ENCODE data around the gene NUP85.
"Not testable (repeated sequence)": the region's sequence is repeated elsewhere in the genome, so short reads cannot be mapped to it uniquely, and the experiment has no call there.

Gene NUP85

GRCh38 chr17:75205793-75206163, 299 bp downstream of the NUP85 start:
- DNase-seq (ENCODE audit: low read depth): no peak

- DNase-seq (ENCODE audit: low read depth): not testable (repeated sequence)
These were observed 1.6 kb downstream of the NUP85 start for GRCh38 chr17:75207050-75207407.

- no peak for DNase-seq (ENCODE audit: low read depth)
These were observed 2.3 kb downstream of the NUP85 start for GRCh38 chr17:75207760-75208159.

DNA sequence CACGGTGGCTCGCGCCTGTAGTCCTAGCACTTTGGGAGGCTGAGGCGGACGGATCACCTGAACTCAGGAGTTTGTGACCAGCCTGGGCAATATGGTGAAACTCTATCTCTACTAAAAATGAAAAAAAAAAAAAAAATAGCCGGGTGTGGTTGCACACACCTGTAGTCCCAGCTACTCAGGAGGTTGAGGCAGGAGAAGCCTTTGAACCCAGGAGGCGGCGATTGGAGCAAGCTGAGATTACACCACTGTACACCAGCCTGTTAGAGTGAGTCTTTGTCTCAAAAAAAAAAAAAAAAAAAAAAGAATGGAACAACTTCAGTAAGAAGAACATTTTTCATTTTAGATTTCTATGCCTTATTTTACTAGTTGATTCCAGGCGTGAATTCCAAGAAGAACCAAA, 2.7 kb downstream of the NUP85 start:
- no peak for DNase-seq (ENCODE audit: low read depth)

GRCh38 chr17:75209061-75209460, 3.6 kb downstream of the NUP85 start:
- DNase-seq (ENCODE audit: low read depth): no peak

DNA sequence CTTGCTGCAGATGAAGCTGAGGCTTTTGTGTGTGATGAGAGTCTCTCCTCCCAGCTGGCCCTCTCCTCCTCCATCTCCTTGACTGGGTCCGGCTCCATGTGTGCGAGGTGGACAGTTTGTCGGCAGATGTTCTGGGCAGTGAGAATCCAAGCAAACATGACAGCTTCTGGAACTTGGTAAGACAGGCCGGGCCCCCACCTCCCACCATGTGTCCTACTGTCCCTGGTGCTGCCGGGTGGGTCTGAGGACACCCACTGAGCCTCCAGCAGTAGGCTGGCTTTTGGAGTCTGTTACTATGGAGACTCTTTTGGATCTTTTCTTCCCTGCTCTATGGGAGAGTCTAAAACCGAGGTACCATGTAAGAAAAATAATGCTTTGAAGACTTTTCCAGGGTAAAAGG, 12.7 kb downstream of the NUP85 start:
- DNase-seq (ENCODE audit: low read depth): no peak

DNA sequence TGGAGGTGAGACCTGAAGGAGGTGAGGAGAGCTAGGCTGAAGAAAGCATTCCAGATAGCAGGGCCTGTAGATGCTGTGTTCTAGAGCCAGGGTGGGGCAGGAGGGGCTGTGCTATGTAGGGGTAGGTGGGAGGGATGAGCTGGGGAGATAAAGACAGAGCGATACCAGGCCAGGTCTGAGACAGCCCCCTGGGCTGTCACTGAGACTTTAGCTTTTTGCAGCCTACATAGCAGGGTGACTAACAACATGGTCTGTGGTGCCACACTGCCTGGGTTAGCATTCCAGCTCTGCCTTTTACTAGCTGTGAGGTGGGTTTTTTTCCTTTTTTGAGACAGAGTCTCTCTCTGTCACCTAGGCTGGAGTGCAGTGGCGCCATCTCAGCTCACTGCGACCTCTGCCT, 14.3 kb downstream of the NUP85 start:
- no peak for DNase-seq (ENCODE audit: low read depth)

GRCh38 chr17:75225016-75225415, 19.5 kb downstream of the NUP85 start:
- DNase-seq (ENCODE audit: low read depth): no peak

- DNase-seq (ENCODE audit: low read depth): no peak
These were observed 22.2 kb downstream of the NUP85 start for GRCh38 chr17:75227729-75228128.

DNA sequence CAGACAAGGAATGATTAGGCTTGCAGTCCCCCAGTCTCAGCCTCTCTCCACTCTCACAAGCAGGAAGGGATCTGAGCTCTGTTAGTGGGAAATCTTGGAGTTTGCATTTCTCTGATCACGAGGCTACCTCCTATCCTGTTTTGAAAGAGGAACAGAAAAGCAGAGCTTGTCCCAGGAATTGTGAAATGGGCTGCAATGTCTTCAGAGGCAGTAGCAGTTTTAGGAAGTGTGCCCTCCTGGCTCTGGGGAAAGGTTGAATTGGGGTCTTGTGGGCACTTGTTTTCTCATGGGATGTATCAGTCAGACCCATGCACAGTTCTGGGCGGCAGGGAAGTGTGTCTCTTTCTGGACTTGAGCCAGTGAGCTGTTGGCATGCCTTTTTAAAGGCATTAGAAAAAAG, 22.8 kb downstream of the NUP85 start:
- no peak for DNase-seq (ENCODE audit: low read depth)

DNA sequence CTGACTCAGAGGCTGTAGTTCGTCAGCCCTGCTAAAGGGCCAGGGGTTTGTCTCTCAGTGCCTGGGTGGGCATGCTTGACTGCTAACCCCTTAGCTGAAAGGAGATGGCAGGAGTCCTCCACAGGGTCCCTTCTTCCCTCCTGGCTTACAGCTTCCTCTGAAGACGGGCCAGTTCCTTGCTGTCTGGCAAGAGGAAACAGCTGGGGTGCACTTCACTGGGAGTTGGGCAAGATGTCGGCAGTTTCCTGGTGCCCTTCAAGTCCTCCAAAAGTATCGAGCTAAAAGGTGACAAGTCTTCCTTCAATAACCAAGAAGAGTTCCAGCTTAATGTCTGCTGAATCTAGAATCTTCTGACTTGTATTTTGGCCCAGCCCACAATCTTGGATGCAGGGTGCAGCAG, 23.4 kb downstream of the NUP85 start:
- no peak for DNase-seq (ENCODE audit: low read depth)

GRCh38 chr17:75231071-75231470, 25.6 kb downstream of the NUP85 start:
- no peak for DNase-seq (ENCODE audit: low read depth)

- DNase-seq (ENCODE audit: low read depth): no peak
These were observed 26.4 kb downstream of the NUP85 start for GRCh38 chr17:75231741-75232464.

GRCh38 chr17:75232786-75233185, 27.3 kb downstream of the NUP85 start:
- no peak for DNase-seq (ENCODE audit: low read depth)

GRCh38 chr17:75237100-75238014, 31.9 kb downstream of the NUP85 start:
- no peak for DNase-seq (ENCODE audit: low read depth)

- no peak for DNase-seq (ENCODE audit: low read depth)
These were observed 32.6 kb downstream of the NUP85 start for GRCh38 chr17:75238020-75238580.

DNA sequence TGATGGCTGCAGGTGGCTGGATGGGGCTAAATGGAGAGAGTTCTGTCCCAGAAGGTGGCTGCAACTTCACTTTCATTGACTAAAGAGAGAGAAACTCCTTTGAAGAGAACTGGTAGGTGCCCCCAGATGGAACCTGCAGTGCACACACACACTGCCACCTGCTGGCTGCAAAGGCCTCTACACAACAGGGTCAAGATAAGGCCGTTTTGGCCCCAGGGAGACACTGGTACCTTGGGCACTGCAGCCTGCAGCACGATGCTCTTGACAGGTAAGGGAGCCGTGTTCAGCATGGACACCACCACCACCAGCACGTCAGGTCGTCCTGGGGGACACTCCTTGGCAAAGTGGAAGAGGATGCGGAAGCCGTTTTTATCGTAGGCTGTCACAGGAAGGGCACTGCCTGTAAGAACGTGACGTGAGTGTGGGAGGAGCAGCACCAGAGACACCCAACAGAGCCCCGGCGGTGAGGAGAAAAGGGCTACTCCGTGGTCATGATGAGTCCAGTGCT, 33.3 kb downstream of the NUP85 start:
- peak; percentile 30 for DNase-seq (ENCODE audit: low read depth)

DNA sequence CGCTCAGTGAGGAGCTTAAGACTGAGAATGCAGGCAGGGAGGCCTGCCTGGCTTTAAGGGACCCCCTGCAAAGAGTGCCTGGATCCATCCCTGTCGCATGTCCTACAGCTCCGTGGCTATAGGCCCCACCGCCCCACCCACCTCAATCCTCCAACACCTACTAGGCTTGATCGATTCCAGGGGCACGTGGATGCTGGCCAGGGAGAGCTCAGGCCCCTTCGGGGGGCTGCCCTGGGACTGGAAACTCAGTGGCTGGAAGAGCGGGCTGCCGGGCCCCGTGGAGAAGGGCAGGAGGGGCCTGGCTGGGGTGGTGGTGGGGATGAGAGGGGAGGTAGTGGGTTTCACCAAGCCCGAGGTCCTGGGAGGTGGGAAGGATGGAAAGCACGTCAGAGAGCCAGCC, 33.7 kb downstream of the NUP85 start:
- no peak for DNase-seq (ENCODE audit: low read depth)

DNA sequence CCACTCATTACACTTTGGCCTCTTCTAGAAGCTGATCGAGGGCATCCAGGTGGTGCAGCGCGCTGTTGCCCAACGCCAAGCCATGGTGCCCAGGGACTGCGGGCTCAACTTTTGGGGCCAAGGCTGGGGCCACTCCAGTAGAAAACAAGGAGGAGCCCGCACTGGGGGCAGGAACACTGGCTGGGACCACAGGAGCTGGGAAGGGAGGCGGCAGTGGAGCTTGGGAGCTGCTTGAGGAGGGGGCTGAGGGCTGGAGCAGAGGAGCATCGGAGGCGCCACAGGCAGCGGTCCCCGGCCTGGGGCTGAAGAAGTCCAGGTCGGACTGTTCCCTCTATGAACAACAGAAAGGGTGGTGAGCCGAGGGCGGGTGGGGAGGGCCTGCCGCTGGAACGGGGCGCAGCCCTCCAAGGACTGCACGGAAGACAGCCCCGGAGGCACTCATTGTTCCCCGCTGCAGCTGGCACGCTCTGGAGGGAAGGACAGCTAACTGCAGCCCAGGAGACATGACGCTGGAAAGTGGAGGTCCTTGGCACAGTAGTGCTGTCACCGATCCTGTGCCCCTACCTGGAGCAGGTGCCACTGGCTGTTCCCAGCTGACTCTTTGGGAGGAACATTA, 34.4 kb downstream of the NUP85 start:
- no peak for DNase-seq (ENCODE audit: low read depth)

DNA sequence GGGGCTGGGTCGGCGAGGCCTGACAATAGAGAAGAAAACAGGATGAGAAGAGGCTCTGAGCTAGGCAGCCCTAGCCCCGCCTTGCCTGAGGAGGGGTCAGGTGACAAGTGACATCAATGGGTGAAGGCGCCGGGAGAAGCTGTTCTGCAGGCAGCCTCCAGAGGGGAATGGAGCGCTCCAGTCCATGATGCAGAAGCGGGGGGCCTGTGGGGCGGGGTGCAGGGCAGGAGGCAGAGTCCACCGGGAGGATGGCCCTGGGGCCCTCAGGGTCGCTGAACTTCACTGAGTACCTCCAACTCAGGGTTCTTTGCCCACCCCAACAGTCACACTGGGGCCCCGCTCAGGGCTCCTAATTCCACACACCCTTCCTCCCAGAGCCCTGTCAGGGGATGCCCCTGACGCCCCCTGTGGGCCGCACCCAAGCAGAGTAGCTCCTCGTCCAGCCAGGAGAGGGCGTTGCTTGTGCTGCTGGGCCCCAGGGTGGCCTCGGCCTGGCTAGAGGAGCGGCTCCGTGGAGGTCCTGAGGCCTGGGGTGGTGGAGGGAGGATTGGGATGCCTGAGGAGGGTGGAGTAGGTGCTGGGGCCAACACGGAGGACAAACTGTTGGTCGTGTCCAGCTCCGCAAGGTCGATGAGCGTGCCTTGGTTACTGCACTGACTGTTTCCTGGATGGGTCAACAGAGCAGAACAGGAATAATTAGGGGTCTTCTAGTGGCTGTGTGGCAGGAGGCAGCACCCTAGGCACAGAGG, 35.1 kb downstream of the NUP85 start:
- DNase-seq (ENCODE audit: low read depth): no peak

DNA sequence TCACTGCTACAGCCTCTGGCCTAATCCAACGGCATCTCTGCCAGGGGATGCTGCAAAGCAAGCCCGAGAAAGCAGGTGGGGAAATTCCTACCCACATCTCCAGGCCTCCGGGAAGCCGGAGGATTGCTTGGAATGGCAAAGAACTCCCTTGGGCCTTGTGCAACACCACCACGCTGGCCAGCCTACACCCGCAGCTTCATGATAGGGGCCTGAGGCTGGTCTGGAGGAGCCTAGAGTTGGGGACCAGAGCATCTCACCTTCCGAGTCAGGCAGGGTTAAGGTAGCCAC, 35.6 kb downstream of the NUP85 start:
- no peak for DNase-seq (ENCODE audit: low read depth)

DNA sequence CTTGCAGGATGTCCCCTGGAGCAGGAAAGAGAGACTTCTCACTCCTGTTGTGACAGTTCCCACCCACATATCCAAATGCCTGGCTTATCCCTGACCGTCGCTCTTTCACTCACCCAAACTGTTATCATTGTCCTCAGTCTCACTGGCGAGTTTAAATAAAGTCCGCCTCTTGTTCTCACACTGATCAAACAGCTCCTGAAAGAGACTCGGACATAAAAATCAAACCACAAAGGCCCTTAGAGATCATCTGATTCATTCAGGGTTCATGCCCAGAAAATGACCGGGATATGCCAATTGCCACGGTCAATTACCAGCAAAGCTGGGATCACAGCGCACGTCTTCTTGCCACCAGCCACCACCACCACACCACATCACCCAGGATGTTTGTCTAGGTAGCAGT, 36.0 kb downstream of the NUP85 start:
- DNase-seq (ENCODE audit: low read depth): no peak

Measured in stimulated activated CD8-positive, alpha-beta memory T cell treated with anti-CD3 and anti-CD28 coated beads, Interleukin-15, amount 100 ng/mL, for 1 hour (primary cell).